SKM-1 (cell line): ENCODE data around the gene ZNF687.

Experiments
- DNase-seq: peaks from one replicate; lab custom pipeline; 2025; ENCODE audit not compliant: unreplicated experiment; lab: John Stamatoyannopoulos, UW

The ZNF687 gene, protein sequence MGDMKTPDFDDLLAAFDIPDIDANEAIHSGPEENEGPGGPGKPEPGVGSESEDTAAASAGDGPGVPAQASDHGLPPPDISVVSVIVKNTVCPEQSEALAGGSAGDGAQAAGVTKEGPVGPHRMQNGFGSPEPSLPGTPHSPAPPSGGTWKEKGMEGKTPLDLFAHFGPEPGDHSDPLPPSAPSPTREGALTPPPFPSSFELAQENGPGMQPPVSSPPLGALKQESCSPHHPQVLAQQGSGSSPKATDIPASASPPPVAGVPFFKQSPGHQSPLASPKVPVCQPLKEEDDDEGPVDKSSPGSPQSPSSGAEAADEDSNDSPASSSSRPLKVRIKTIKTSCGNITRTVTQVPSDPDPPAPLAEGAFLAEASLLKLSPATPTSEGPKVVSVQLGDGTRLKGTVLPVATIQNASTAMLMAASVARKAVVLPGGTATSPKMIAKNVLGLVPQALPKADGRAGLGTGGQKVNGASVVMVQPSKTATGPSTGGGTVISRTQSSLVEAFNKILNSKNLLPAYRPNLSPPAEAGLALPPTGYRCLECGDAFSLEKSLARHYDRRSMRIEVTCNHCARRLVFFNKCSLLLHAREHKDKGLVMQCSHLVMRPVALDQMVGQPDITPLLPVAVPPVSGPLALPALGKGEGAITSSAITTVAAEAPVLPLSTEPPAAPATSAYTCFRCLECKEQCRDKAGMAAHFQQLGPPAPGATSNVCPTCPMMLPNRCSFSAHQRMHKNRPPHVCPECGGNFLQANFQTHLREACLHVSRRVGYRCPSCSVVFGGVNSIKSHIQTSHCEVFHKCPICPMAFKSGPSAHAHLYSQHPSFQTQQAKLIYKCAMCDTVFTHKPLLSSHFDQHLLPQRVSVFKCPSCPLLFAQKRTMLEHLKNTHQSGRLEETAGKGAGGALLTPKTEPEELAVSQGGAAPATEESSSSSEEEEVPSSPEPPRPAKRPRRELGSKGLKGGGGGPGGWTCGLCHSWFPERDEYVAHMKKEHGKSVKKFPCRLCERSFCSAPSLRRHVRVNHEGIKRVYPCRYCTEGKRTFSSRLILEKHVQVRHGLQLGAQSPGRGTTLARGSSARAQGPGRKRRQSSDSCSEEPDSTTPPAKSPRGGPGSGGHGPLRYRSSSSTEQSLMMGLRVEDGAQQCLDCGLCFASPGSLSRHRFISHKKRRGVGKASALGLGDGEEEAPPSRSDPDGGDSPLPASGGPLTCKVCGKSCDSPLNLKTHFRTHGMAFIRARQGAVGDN

DNA sequence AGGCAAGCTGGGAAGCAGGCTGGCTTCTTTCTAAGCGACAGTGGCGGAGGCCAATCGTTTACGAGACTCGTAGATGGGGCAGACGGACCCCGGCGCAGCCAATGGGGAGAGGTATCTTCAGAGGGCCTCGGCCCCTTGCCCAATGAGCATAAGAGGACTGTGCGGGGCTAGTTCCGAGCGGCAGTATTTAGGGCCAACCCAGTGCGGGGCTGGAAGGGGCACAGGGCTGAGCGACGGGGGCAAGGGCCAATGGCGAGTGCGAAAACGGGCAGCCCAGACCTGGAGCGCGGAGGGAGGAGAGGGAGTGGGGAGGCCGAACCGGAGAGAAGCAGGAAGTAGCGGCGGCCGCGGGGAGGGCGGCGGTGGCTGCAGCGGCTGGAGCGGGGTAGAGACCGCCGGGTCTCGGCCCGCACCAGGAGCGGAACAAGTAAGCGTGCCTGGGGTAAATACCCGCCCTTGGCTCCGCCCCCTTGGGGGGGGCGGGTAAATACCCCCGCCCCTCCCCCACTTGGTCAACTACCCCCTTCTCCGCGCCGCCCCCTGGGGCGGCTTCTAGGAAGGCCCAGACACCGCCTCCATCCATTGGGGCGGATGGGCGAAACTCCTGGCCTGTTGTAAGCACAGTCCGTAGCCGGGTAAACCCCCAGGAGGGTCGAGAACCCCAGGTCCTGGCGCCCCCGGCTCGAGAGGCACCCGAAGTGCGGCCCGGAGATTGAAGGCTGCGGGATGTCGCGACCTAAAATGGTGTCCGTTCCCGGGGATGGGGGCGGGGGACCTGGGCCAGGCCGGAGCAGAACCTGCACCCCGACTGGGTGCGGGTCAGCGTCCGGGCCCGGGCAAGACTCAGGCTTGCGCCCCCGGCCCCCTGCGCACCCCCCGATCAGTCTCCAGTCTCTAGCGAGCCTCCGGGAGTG is at the start of gene ZNF687:
ZNF687 (plus strand) TSS at position 331 of the 914 bp plus-strand sequence. CDS start 3,993 bp downstream, outside the sequence.
- DNase-seq = peak; percentile 100

DNA sequence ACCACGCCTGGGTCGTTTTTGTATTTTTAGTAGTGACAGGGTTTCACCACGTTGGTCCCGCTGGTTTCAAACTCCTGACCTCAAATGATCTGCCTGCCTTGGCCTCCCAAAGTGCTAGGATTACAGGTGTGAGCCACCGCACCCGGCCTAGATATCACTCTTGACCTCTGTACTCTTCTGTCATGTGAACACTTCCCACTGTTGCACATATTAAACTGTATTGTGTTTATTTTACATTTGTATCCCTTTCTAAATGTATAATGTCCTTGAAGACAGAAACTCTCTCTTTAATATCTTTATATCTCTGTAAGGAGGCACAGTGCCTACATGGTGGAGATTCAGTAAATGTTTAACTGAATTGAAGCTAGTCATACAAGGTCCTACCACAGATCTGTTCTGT is 46.9 kb upstream of the ZNF687 start:
- no peak for DNase-seq

- no peak for DNase-seq
These were observed 44.2 kb upstream of the ZNF687 start for GRCh38 chr1:151237678-151238466.

DNA sequence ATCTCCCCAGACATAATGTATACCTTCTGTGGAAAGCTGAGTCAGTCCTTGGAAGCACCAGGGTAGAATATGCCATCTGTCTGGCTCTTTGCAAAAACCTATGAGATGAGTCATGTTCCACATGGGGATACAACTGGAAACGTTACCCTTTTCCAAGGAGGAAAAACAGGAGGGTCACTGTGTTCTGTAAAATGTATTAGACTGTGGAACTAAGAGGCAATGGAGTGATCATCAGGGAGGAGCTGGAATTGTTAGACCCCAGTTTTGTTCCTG is 43.7 kb upstream of the ZNF687 start:
- no peak for DNase-seq

DNA sequence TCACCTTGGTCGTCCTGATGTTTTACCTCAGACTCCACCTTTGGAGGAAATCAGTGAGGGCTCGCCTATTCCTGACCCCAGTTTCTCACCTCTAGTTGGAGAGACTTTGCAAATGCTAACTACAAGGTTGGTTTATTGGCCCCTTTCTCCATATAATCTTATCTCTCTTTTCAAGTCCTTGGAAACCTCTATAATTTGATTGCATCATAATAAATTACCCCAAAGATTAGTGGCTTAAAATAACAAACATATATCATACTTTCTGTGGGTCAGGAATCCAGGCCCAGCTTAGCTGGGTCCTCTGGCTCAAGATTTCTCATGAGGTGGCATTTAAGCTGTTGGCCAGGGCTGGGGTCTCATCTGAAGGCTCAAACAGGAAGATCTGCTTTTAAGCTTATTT is 39.7 kb upstream of the ZNF687 start:
- no peak for DNase-seq

- DNase-seq = no peak
These were observed 38.3 kb upstream of the ZNF687 start for GRCh38 chr1:151243683-151244216.

- no peak for DNase-seq
These were observed 35.3 kb upstream of the ZNF687 start for GRCh38 chr1:151246786-151247185.

DNA sequence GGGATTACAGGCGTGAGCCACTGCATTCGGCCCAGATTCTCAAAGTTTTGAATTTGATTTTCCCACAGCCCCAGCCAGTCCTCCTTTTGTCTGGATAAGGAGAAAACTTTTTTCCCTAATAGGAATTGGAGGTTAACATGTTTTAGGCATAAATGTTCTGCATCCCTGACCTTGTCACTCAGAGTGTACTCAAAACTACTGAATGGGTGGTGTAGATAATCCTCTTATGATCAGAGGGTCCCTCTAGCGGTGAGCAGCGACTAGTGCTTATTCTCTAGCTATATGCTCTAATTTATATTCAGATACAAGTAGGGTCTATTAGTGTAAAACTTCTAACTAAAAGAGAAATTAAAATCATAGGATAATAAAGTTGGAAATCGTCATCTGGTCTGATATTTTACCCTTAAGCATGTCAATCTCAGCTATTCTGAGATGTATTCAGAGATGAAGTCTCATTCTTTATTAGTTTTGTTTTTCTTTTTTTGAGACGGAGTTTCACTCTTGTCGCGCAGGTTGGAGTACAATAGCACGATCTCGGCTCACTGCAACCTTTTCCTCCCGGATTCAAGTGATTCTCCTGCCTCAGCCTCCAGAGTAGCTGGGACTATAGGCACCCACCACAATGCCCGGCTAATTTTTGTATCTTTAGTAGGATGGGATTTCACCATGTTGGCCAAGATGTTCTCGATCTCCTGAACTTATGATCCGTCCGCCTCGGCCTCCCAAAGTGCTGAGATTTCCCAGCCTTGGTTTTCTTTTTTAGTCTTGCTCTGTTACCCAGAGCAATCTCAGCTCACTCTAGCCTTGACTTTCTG is 30.2 kb upstream of the ZNF687 start:
- peak; percentile 97 for DNase-seq

- peak; percentile 100 for DNase-seq
These were observed 27.6 kb upstream of the ZNF687 start, which contains the start of gene PSMD4 for GRCh38 chr1:151254217-151255213. PSMD4 (plus strand) TSS chr1:151254734; CDS start chr1:151254783, 49 bp downstream.

DNA sequence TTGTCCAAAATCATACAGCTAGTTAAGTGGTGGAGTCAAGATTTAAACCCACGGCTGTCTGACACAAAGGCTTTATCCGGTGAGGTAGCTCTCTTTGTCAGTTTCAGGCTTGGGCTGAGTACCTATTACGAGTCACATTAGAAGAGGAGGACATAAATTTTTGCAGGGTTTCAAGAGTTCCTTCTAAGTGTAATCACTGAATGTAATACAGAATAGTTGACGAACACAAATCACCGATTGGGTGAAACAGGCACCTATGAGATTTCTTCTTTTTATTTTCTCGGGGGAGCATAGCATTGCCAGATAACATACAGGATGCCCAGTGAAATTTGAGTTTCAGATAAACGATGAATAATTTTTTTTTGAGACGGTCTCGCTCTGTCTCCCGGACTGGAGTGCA is 26.7 kb upstream of the ZNF687 start:
- DNase-seq = no peak

- no peak for DNase-seq
These were observed 22.7 kb upstream of the ZNF687 start for GRCh38 chr1:151259351-151259750.

GRCh38 chr1:151265446-151266236 is 16.5 kb upstream of the ZNF687 start:
- no peak for DNase-seq

GRCh38 chr1:151266315-151266714 is 15.8 kb upstream of the ZNF687 start:
- no peak for DNase-seq

DNA sequence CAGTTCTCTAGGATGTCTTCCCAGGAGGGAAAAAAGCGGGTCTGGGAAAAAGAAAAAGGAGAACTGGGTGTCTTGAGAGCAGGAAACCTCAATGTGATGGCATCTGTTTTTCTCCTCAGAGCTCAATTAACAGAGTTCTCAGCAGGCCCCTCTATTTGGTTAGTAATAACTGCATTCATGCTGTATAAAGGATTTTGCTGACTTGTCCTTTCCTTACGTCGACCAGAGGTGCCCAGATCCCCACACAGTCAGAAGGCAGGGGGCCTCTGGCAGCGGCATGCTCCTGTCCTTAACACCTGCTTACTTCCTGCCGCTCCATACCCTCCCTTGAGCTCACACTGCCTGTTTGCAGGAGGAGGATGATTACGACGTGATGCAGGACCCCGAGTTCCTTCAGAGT is 15.3 kb upstream of the ZNF687 start:
- DNase-seq = no peak

GRCh38 chr1:151267760-151268159 is 14.3 kb upstream of the ZNF687 start:
- DNase-seq = no peak

GRCh38 chr1:151273924-151274466 is 8.1 kb upstream of the ZNF687 start:
- DNase-seq = no peak
